Endothelial cell of umbilical vein (primary cell): Measurements from ENCODE around the gene SMAD3.

Source experiments
- POLR2A ChIP-seq: IDR thresholded peaks from 2 replicates; pipeline ENCODE4 v1.6.1; 2012; ENCODE audit warnings: low read depth, mild to moderate bottlenecking, control low read depth, low read length
- POLR2AphosphoS5 ChIP-seq: IDR thresholded peaks from 2 replicates; pipeline ENCODE4 v1.6.1; 2012; ENCODE audit warnings: low read depth, mild to moderate bottlenecking, control low read depth, low read length, moderate library complexity; ENCODE audit not compliant: insufficient read depth
- TF ChIP-seq, protein P1 (sequence below): IDR thresholded peaks from 2 replicates; pipeline ENCODE4 v1.6.1; 2011; ENCODE audit not compliant: insufficient read depth, insufficient read length
- TF ChIP-seq, protein P2 (sequence below), 2 donors: IDR thresholded peaks; 1 replicate in 1 of 2; 2 replicates in 1 of 2; pipeline ENCODE4 v1.5.1; 2011; ENCODE audit warnings: low read length in 2 of 2, mild to moderate bottlenecking in 2 of 2, moderate library complexity in 2 of 2, control low read depth in 1 of 2, inconsistent platforms in 1 of 2, low read depth in 1 of 2; ENCODE audit not compliant: insufficient read depth in 1 of 2; ENCODE audit errors: extremely low read depth in 1 of 2

DNA sequence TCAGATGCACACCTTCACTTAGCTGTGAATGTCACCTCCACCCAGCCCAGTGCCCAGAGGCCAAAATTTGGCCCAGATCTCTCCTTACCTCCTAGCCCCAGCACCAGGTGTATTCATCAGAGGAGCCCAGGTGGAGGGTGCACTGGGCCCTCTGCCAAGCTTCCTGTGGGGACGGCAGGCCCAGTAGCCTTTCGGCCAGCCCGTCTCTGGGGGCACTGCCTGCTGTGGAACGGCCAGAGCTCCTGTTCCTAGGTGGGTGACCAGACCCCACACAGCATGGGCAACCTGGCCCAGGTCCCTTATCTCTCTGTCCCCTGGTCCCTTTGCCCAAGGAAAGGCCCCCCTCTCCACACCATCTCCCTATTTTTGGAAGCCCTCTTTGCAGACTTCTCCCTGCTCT lies 121.3 kb downstream of the SMAD3 start:
- TF ChIP-seq, protein P1, sequence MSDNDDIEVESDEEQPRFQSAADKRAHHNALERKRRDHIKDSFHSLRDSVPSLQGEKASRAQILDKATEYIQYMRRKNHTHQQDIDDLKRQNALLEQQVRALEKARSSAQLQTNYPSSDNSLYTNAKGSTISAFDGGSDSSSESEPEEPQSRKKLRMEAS = no peak
- TF ChIP-seq, protein P2, sequence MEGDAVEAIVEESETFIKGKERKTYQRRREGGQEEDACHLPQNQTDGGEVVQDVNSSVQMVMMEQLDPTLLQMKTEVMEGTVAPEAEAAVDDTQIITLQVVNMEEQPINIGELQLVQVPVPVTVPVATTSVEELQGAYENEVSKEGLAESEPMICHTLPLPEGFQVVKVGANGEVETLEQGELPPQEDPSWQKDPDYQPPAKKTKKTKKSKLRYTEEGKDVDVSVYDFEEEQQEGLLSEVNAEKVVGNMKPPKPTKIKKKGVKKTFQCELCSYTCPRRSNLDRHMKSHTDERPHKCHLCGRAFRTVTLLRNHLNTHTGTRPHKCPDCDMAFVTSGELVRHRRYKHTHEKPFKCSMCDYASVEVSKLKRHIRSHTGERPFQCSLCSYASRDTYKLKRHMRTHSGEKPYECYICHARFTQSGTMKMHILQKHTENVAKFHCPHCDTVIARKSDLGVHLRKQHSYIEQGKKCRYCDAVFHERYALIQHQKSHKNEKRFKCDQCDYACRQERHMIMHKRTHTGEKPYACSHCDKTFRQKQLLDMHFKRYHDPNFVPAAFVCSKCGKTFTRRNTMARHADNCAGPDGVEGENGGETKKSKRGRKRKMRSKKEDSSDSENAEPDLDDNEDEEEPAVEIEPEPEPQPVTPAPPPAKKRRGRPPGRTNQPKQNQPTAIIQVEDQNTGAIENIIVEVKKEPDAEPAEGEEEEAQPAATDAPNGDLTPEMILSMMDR (IDR thresholded peaks at IDR 0.05; ENCODE audit: extremely low read depth in 1 of 2, insufficient read depth in 1 of 2, low read depth in 1 of 2, low read length in 2 of 2) = no peak
- TF ChIP-seq POLR2AphosphoS5 = no peak
- TF ChIP-seq POLR2A = no peak
